Measurements from ENCODE around the gene GADD45B.

DNA sequence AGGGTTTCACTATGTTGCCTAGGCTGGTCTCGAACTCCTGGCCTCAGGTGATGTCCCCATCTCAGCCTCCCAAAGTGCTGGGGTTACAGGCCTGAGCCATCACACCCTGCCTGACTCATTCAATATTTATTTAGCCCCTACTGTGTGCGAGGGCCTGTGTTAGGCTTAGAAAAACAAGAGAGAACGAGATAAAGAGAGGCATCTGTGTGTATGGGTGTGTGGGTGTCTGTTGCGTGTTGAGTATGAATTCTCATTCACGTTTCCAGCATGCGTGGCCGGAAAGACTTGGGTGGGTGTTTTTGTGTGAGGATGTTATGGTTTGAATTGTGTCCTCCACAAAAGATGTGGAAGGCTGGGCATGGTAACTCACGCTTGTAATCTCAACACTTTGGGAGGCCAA is 9.5 kb downstream of the GADD45B start:
- TF ChIP-seq TAF1 (IDR thresholded peaks at IDR 0.05; ENCODE audit: borderline replicate concordance, low read depth, low read length) (no peak), GABPA (IDR thresholded peaks at IDR 0.05; ENCODE audit: low read depth) (no peak), YY1 (IDR thresholded peaks at IDR 0.05; ENCODE audit: low read depth, low read length) (no peak), MXI1 (IDR thresholded peaks at IDR 0.05; ENCODE audit: low read depth, low read length) (no peak), HCFC1 (IDR thresholded peaks at IDR 0.05; ENCODE audit: low read length) (no peak)
- TF ChIP-seq, protein P1, sequence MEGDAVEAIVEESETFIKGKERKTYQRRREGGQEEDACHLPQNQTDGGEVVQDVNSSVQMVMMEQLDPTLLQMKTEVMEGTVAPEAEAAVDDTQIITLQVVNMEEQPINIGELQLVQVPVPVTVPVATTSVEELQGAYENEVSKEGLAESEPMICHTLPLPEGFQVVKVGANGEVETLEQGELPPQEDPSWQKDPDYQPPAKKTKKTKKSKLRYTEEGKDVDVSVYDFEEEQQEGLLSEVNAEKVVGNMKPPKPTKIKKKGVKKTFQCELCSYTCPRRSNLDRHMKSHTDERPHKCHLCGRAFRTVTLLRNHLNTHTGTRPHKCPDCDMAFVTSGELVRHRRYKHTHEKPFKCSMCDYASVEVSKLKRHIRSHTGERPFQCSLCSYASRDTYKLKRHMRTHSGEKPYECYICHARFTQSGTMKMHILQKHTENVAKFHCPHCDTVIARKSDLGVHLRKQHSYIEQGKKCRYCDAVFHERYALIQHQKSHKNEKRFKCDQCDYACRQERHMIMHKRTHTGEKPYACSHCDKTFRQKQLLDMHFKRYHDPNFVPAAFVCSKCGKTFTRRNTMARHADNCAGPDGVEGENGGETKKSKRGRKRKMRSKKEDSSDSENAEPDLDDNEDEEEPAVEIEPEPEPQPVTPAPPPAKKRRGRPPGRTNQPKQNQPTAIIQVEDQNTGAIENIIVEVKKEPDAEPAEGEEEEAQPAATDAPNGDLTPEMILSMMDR (IDR thresholded peaks at IDR 0.05 in 2 of 3, conservative IDR thresholded peaks at IDR 0.05 in 1 of 3; ENCODE audit: control insufficient read depth in 2 of 3, extremely low read depth in 1 of 3, insufficient read depth in 1 of 3, low read depth in 3 of 3, low read length in 3 of 3) = no peak
